Measurements from ENCODE around the gene DNMT3A.
A peak's percentile ranks its signal among the peaks of the same experiment; 100 is the strongest.
"Not testable (repeated sequence)": the region's sequence is repeated elsewhere in the genome, so short reads cannot be mapped to it uniquely, and the experiment has no call there.

Gene DNMT3A

GRCh38 chr2:25280051-25280687 lies 61.6 kb downstream of the DNMT3A start:
- DNase-seq, result no peak

- DNase-seq, result peak; percentile 74
Observed at GRCh38 chr2:25279091-25279651, 62.6 kb downstream of the DNMT3A start.

GRCh38 chr2:25276569-25277465 lies 64.9 kb downstream of the DNMT3A start:
- DNase-seq, result peak; percentile 78

- no peak for DNase-seq
Observed at GRCh38 chr2:25275575-25275965, 66.2 kb downstream of the DNMT3A start.

GRCh38 chr2:25274868-25275574 lies 66.7 kb downstream of the DNMT3A start:
- peak; percentile 70 for DNase-seq

- no peak for DNase-seq
Observed at GRCh38 chr2:25273985-25274535, 67.7 kb downstream of the DNMT3A start.

GRCh38 chr2:25272705-25273104 lies 69.0 kb downstream of the DNMT3A start:
- DNase-seq, result not testable (repeated sequence)

GRCh38 chr2:25270061-25270460 lies 71.7 kb downstream of the DNMT3A start:
- no peak for DNase-seq

GRCh38 chr2:25269233-25269632 lies 72.5 kb downstream of the DNMT3A start:
- no peak for DNase-seq

GRCh38 chr2:25268139-25268538 lies 73.6 kb downstream of the DNMT3A start:
- DNase-seq, result no peak

GRCh38 chr2:25266399-25266798 lies 75.3 kb downstream of the DNMT3A start:
- no peak for DNase-seq

GRCh38 chr2:25265802-25266201 lies 75.9 kb downstream of the DNMT3A start:
- peak; percentile 45 for DNase-seq

- no peak for DNase-seq
Observed at GRCh38 chr2:25265001-25265400, 76.7 kb downstream of the DNMT3A start.

GRCh38 chr2:25262288-25262687 lies 79.4 kb downstream of the DNMT3A start:
- DNase-seq, result no peak

- DNase-seq, result no peak
Observed at GRCh38 chr2:25259737-25260124, 82.0 kb downstream of the DNMT3A start.

- DNase-seq, result no peak
Observed at GRCh38 chr2:25258847-25259736, 82.6 kb downstream of the DNMT3A start.

- no peak for DNase-seq
Observed at GRCh38 chr2:25257931-25258846, 83.5 kb downstream of the DNMT3A start.

GRCh38 chr2:25257032-25257552 lies 84.6 kb downstream of the DNMT3A start:
- DNase-seq, result no peak

GRCh38 chr2:25256488-25256875 lies 85.2 kb downstream of the DNMT3A start:
- no peak for DNase-seq

- no peak for DNase-seq
Observed at GRCh38 chr2:25255745-25256487, 85.8 kb downstream of the DNMT3A start.
